Measurements from ENCODE around the gene PAM.
"Not testable (repeated sequence)": the region's sequence is repeated elsewhere in the genome, so short reads cannot be mapped to it uniquely, and the experiment has no call there.

- TF ChIP-seq, protein P1, sequence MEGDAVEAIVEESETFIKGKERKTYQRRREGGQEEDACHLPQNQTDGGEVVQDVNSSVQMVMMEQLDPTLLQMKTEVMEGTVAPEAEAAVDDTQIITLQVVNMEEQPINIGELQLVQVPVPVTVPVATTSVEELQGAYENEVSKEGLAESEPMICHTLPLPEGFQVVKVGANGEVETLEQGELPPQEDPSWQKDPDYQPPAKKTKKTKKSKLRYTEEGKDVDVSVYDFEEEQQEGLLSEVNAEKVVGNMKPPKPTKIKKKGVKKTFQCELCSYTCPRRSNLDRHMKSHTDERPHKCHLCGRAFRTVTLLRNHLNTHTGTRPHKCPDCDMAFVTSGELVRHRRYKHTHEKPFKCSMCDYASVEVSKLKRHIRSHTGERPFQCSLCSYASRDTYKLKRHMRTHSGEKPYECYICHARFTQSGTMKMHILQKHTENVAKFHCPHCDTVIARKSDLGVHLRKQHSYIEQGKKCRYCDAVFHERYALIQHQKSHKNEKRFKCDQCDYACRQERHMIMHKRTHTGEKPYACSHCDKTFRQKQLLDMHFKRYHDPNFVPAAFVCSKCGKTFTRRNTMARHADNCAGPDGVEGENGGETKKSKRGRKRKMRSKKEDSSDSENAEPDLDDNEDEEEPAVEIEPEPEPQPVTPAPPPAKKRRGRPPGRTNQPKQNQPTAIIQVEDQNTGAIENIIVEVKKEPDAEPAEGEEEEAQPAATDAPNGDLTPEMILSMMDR (IDR thresholded peaks at IDR 0.05; ENCODE audit: poor library complexity, severe bottlenecking) = not testable (repeated sequence)
- not testable (repeated sequence) for TF ChIP-seq EP300 (conservative IDR thresholded peaks at IDR 0.05; ENCODE audit: poor library complexity, severe bottlenecking); EZH2 (IDR thresholded peaks at IDR 0.05; ENCODE audit: borderline replicate concordance, insufficient read depth, low read length, poor library complexity, severe bottlenecking); TAF1 (IDR thresholded peaks at IDR 0.05; ENCODE audit: low read depth); REST (IDR thresholded peaks at IDR 0.05; ENCODE audit: borderline replicate concordance); POLR2AphosphoS5 (IDR thresholded peaks at IDR 0.05)
Observed at GRCh38 chr5:102775756-102776155, 20.7 kb downstream of the PAM start.

Measured in neural cell (in vitro differentiated cells).